Measurements from ENCODE around the gene SIK3.

SIK3 gene

DNA sequence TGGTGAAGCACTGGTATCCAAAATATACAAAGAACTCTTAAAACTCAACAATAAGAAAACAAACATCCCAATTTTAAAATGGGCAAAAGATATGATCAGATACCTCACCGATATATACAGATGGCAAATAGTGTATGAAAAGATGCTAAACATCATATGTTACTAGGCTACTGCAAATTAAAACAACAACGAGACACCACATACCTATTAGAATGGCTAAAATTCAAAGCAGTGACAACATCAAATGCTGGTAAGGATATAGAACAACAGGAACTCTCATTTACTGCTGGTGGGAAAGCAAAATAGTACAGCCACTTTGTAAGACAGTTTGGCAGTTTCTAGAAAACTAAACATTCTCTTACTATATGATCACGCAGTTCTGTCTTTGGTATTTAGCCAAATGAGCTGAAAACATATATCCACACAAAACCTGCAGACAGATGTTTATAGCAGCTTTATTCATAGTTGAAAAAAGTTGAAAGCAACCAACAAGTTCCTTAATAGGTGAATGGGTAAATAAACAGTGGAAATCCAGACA is 38.5 kb downstream of the SIK3 start:
- DNase-seq: no peak
- H3K79me2 ChIP-seq (ENCODE audit: low read length): peaks cover 90% of the 10 kb centered on the region
- H3K27me3 ChIP-seq (replicated peaks; ENCODE audit: insufficient read depth, low read length): no peaks in the 10 kb centered on the region
- no peak overlapping the region for H3K4me3 ChIP-seq (ENCODE audit: low read length)
- H3K9me2 ChIP-seq (replicated peaks; ENCODE audit: insufficient read depth, low read length): no peaks in the 10 kb centered on the region
- no peaks in the 10 kb centered on the region for H3K9me3 ChIP-seq (replicated peaks; ENCODE audit: insufficient read depth, low read length)
- peaks cover 25% of the 10 kb centered on the region for H3K4me1 ChIP-seq (ENCODE audit: low read length)
- H3K36me3 ChIP-seq (replicated peaks; ENCODE audit: insufficient read depth, low read length): no peaks in the 10 kb centered on the region
- no peak overlapping the region for H3K27ac ChIP-seq (ENCODE audit: low read length)
- no peak overlapping the region for H3K4me2 ChIP-seq (ENCODE audit: low read depth, low read length)
- no peak overlapping the region for H2AFZ ChIP-seq (ENCODE audit: low read length)
- TF ChIP-seq, protein P1, sequence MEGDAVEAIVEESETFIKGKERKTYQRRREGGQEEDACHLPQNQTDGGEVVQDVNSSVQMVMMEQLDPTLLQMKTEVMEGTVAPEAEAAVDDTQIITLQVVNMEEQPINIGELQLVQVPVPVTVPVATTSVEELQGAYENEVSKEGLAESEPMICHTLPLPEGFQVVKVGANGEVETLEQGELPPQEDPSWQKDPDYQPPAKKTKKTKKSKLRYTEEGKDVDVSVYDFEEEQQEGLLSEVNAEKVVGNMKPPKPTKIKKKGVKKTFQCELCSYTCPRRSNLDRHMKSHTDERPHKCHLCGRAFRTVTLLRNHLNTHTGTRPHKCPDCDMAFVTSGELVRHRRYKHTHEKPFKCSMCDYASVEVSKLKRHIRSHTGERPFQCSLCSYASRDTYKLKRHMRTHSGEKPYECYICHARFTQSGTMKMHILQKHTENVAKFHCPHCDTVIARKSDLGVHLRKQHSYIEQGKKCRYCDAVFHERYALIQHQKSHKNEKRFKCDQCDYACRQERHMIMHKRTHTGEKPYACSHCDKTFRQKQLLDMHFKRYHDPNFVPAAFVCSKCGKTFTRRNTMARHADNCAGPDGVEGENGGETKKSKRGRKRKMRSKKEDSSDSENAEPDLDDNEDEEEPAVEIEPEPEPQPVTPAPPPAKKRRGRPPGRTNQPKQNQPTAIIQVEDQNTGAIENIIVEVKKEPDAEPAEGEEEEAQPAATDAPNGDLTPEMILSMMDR (IDR thresholded peaks at IDR 0.05; ENCODE audit: low read length): no peak
- no peak for TF ChIP-seq EZH2 (optimal IDR thresholded peaks at IDR 0.05; ENCODE audit: low read depth, low read length)
- TF ChIP-seq EZH2phosphoT487 (IDR thresholded peaks at IDR 0.05; ENCODE audit: low read length): no peak
- H4K20me1 ChIP-seq (ENCODE audit: insufficient read depth, low read length): peaks cover 5% of the 10 kb centered on the region; the same call in 1 of the 2 replicates
- no peak overlapping the region for H3K9ac ChIP-seq (ENCODE audit: low read length)
- H3F3A ChIP-seq (ENCODE audit: insufficient read depth, low read length): peaks cover 24% of the 10 kb centered on the region

- Histone ChIP-seq H3F3A (ENCODE audit: insufficient read depth, low read length) (peaks cover 15% of the 10 kb centered on the region), H2AFZ (ENCODE audit: low read length) (no peak overlapping the region), H3K4me3 (ENCODE audit: low read length) (no peak overlapping the region), H3K4me1 (ENCODE audit: low read length) (peaks cover 17% of the 10 kb centered on the region), H3K9me3 (replicated peaks; ENCODE audit: insufficient read depth, low read length) (no peaks in the 10 kb centered on the region), H3K36me3 (replicated peaks; ENCODE audit: insufficient read depth, low read length) (no peaks in the 10 kb centered on the region), H3K27me3 (replicated peaks; ENCODE audit: insufficient read depth, low read length) (no peaks in the 10 kb centered on the region), H3K27ac (ENCODE audit: low read length) (no peak overlapping the region), H3K79me2 (ENCODE audit: low read length) (peaks cover 89% of the 10 kb centered on the region), H3K9ac (ENCODE audit: low read length) (no peak overlapping the region), H3K4me2 (ENCODE audit: low read depth, low read length) (no peak overlapping the region), H4K20me1 (ENCODE audit: insufficient read depth, low read length) (peaks cover 5% of the 10 kb centered on the region; the same call in 1 of the 2 replicates), H3K9me2 (replicated peaks; ENCODE audit: insufficient read depth, low read length) (no peaks in the 10 kb centered on the region)
- no peak for TF ChIP-seq EZH2phosphoT487 (IDR thresholded peaks at IDR 0.05; ENCODE audit: low read length)
- no peak for DNase-seq
These were observed 39.4 kb downstream of the SIK3 start for GRCh38 chr11:117058761-117059261.

DNA sequence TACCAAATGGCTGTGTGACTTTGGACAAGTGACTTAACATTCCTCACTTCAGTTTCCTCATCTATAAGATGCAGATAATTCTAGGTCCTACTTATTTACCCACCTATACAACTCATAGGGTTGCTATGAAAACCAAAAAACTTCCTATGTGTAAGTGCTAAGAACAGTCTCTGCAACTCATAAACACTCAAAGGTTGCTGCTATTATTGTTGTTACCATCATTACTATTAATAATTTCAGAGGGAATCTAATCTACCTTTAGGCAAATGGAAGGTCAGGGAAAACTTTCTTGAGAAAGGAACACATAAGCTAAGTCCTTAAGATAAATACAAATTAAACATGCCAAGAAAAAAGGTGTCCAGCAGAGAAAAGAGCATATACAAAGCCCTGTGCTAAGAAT is 40.5 kb downstream of the SIK3 start:
- Histone ChIP-seq H3K79me2 (ENCODE audit: low read length) (peaks cover 95% of the 10 kb centered on the region), H3F3A (ENCODE audit: insufficient read depth, low read length) (peaks cover 5% of the 10 kb centered on the region), H3K4me3 (ENCODE audit: low read length) (no peak overlapping the region), H3K9ac (ENCODE audit: low read length) (no peak overlapping the region), H3K27ac (ENCODE audit: low read length) (no peak overlapping the region), H3K4me1 (ENCODE audit: low read length) (peaks cover 12% of the 10 kb centered on the region), H3K27me3 (replicated peaks; ENCODE audit: insufficient read depth, low read length) (no peaks in the 10 kb centered on the region), H3K9me2 (replicated peaks; ENCODE audit: insufficient read depth, low read length) (no peaks in the 10 kb centered on the region), H3K36me3 (replicated peaks; ENCODE audit: insufficient read depth, low read length) (no peaks in the 10 kb centered on the region), H2AFZ (ENCODE audit: low read length) (no peak overlapping the region), H3K4me2 (ENCODE audit: low read depth, low read length) (no peak overlapping the region), H4K20me1 (ENCODE audit: insufficient read depth, low read length) (peaks cover 5% of the 10 kb centered on the region; the same call in 1 of the 2 replicates), H3K9me3 (replicated peaks; ENCODE audit: insufficient read depth, low read length) (no peaks in the 10 kb centered on the region)
- no peak for DNase-seq
- TF ChIP-seq EZH2 (optimal IDR thresholded peaks at IDR 0.05; ENCODE audit: low read depth, low read length) (no peak), EZH2phosphoT487 (IDR thresholded peaks at IDR 0.05; ENCODE audit: low read length) (no peak)
- TF ChIP-seq, protein P1 (IDR thresholded peaks at IDR 0.05; ENCODE audit: low read length): no peak

DNA sequence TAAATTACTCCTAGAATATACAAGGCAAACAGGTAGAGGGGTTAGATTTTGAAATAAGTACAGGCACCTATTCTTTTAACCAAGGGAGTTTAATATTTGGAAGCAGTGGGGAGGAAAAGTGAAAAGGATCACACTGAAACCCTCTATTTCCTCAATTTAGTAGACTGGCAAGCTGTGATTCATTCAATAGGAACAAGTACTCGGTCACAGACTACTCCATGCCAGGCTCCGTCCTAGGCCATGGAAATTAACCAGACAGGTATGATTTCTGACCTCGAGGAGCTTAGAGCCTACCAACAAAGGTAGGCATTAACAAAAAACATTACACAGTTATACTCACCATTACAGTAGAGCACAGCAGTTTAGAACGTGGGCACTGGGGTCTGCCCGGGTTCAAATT is 40.9 kb downstream of the SIK3 start:
- Histone ChIP-seq H3K27ac (ENCODE audit: low read length) (no peak overlapping the region), H3K36me3 (replicated peaks; ENCODE audit: insufficient read depth, low read length) (no peaks in the 10 kb centered on the region), H3K4me2 (ENCODE audit: low read depth, low read length) (no peak overlapping the region), H2AFZ (ENCODE audit: low read length) (no peak overlapping the region), H3F3A (ENCODE audit: insufficient read depth, low read length) (0 out of 2 replicates have a peak, but pooled peaks cover 1% of the 10 kb centered on the region), H4K20me1 (ENCODE audit: insufficient read depth, low read length) (peaks cover 5% of the 10 kb centered on the region; the same call in 1 of the 2 replicates), H3K4me3 (ENCODE audit: low read length) (no peak overlapping the region), H3K9me2 (replicated peaks; ENCODE audit: insufficient read depth, low read length) (no peaks in the 10 kb centered on the region), H3K27me3 (replicated peaks; ENCODE audit: insufficient read depth, low read length) (no peaks in the 10 kb centered on the region), H3K9me3 (replicated peaks; ENCODE audit: insufficient read depth, low read length) (no peaks in the 10 kb centered on the region), H3K4me1 (ENCODE audit: low read length) (peaks cover 8% of the 10 kb centered on the region), H3K9ac (ENCODE audit: low read length) (no peak overlapping the region), H3K79me2 (ENCODE audit: low read length) (peaks cover 95% of the 10 kb centered on the region)
- TF ChIP-seq EZH2phosphoT487 (IDR thresholded peaks at IDR 0.05; ENCODE audit: low read length) (no peak), EZH2 (optimal IDR thresholded peaks at IDR 0.05; ENCODE audit: low read depth, low read length) (no peak)
- TF ChIP-seq, protein P1 (IDR thresholded peaks at IDR 0.05; ENCODE audit: low read length): no peak
- no peak for DNase-seq

Measured in MM.1S (cell line).